GM12878 (cell line): ENCODE data around the gene PPFIA4. TPM values are rescaled to one million over a fixed set of nuclear protein-coding genes. Genes with fewer than 3 reads are reported as not detected.

Source experiments
- BCL11A ChIP-seq: IDR thresholded peaks from 2 replicates; pipeline ENCODE4 v1.6.1; 2011; ENCODE audit warnings: low read depth, low read length
- CBX3 ChIP-seq: fragments of 200-600 bp; sonication (generic); IDR thresholded peaks from 2 replicates; pipeline ENCODE4 v1.6.1; 2016; ENCODE audit warnings: low read depth, borderline replicate concordance
- EGR1 ChIP-seq, 2 experiments: IDR thresholded peaks; 1 replicate in 1 of 2; 2 replicates in 1 of 2; pipeline ENCODE4 v1.6.1; 2011 to 2012; ENCODE audit warnings: low read depth in 2 of 2, low read length in 2 of 2, borderline replicate concordance in 1 of 2, mild to moderate bottlenecking in 1 of 2, moderate library complexity in 1 of 2
- ETV6 ChIP-seq, 2 experiments: fragments of 450-650 bp in 1 of 2; IDR thresholded peaks in 1 of 2; conservative IDR thresholded peaks in 1 of 2; 2 replicates each; pipeline ENCODE4 v1.6.1; 2014; ENCODE audit warnings: antibody characterized with exemption in 1 of 2, borderline replicate concordance in 1 of 2, low read depth in 1 of 2, mild to moderate bottlenecking in 1 of 2, moderate library complexity in 1 of 2
- HDAC2 ChIP-seq: fragments of 200-600 bp; sonication (generic); IDR thresholded peaks from 2 replicates; pipeline ENCODE4 v1.6.1; 2017
- NBN ChIP-seq: fragments of 450-650 bp; IDR thresholded peaks from 2 replicates; pipeline ENCODE4 v1.6.1; 2016
- NKRF ChIP-seq: fragments of 450-650 bp; conservative IDR thresholded peaks from 2 replicates; pipeline ENCODE4 v1.6.1; 2017; ENCODE audit warnings: mild to moderate bottlenecking, moderate library complexity
- PBX3 ChIP-seq: IDR thresholded peaks from 2 replicates; pipeline ENCODE4 v1.6.1; 2011; ENCODE audit warnings: mild to moderate bottlenecking, low read depth, low read length, moderate library complexity; ENCODE audit not compliant: insufficient replicate concordance
- POLR2A ChIP-seq: IDR thresholded peaks from 2 replicates; pipeline ENCODE4 v1.6.1; 2011; ENCODE audit warnings: low read depth, mild to moderate bottlenecking, low read length
- RUNX3 ChIP-seq: IDR thresholded peaks from 2 replicates; pipeline ENCODE4 v1.6.1; 2012; ENCODE audit warnings: low read length, inconsistent platforms
- SRF ChIP-seq, 2 experiments: IDR thresholded peaks; 2 replicates each; pipeline ENCODE4 v1.6.1; 2011; ENCODE audit warnings: low read depth in 2 of 2, low read length in 2 of 2, mild to moderate bottlenecking in 1 of 2, moderate library complexity in 1 of 2
- USF1 ChIP-seq: IDR thresholded peaks from 2 replicates; pipeline ENCODE4 v1.6.1; 2011; ENCODE audit warnings: borderline replicate concordance, low read depth, mild to moderate bottlenecking, moderate library complexity, mixed read lengths, low read length; ENCODE audit not compliant: insufficient read depth; ENCODE audit errors: extremely low read length
- YY1 ChIP-seq: IDR thresholded peaks from 2 replicates; pipeline ENCODE4 v1.6.1; 2011; ENCODE audit warnings: low read depth, mild to moderate bottlenecking, low read length
- ZBED1 ChIP-seq: IDR thresholded peaks from 2 replicates; pipeline ENCODE4 v1.6.1; 2016; ENCODE audit warnings: borderline replicate concordance
- ZBTB33 ChIP-seq: fragments of 450-650 bp; IDR thresholded peaks from 2 replicates; pipeline ENCODE4 v1.6.1; 2017; ENCODE audit warnings: mild to moderate bottlenecking
- ZNF207 ChIP-seq: fragments of 450-650 bp; IDR thresholded peaks from 2 replicates; pipeline ENCODE4 v1.6.1; 2014; ENCODE audit warnings: antibody characterized with exemption, mild to moderate bottlenecking, borderline replicate concordance
- ZNF217 ChIP-seq: fragments of 450-650 bp; IDR thresholded peaks from 2 replicates; pipeline ENCODE4 v1.6.1; 2017; ENCODE audit warnings: antibody characterized with exemption, mild to moderate bottlenecking
- ZNF622 ChIP-seq: fragments of 450-650 bp; IDR thresholded peaks from 2 replicates; pipeline ENCODE4 v1.6.1; 2017; ENCODE audit warnings: mild to moderate bottlenecking, inconsistent platforms
- ZNF687 ChIP-seq: fragments of 450-650 bp; IDR thresholded peaks from 2 replicates; pipeline ENCODE4 v1.6.1; 2017; ENCODE audit warnings: mild to moderate bottlenecking, moderate library complexity
- polyA plus RNA-seq, 11 experiments: library from polyadenylated mRNA; depleted of rRNA in 4 of 11; unstranded in 6 of 11; stranded (reverse) in 5 of 11; fragments of >200 nt; fragmentation: Nextera tagmentation in 4 of 11; fragmentation: Illumina TruSeq in 1 of 11; extraction: Ambion mirVana in 4 of 11; extraction: Trizol in 1 of 11; gene quantifications; 1 replicate in 1 of 11; 2 replicates in 10 of 11; pipeline versions ENCODE4 v1.2.1 to v1.2.3, GENCODE V29; 2011 to 2016; ENCODE audit warnings: inconsistent platforms in 2 of 11, missing spikeins in 2 of 11, low read depth in 1 of 11
- total RNA-seq, 4 experiments: library from RNA; depleted of rRNA in 3 of 4; stranded (reverse); fragments of >200 nt in 3 of 4; fragmentation: Illumina TruSeq in 1 of 4; extraction: Trizol in 1 of 4; gene quantifications; 2 replicates each; pipeline versions ENCODE4 v1.2.1 to v1.2.3, GENCODE V29; 2013 to 2021

PPFIA4 gene
- total and polyA plus RNA-seq, 10 of the 15 experiments (the other 5 are each of a cell fraction or from before 2014, with no cell fraction given): 0.02 to 19.7 (median 0.34) TPM; not detected in 1

- TF ChIP-seq PBX3 (no peak), ZNF207 (0 out of 2 replicates have a peak, but pooled peaks have one; percentile 63), ZBED1 (peak; percentile 80), HDAC2 (no peak), ZNF622 (no peak), NKRF (peak; percentile 80), RUNX3 (no peak; the same call in 1 of the 2 replicates), EGR1 (IDR thresholded peaks at IDR 0.05; ENCODE audit: borderline replicate concordance in 1 of 2, low read depth in 2 of 2, low read length in 2 of 2) (0 out of 3 replicates have a peak, but pooled peaks of 1 of the 2 experiments have one; percentile 1), ZBTB33 (no peak), NBN (peak; percentile 93), POLR2A (peak; percentile 95), ZNF217 (no peak), BCL11A (no peak), CBX3 (no peak), ZNF687 (peak; percentile 65; the same call in 1 of the 2 replicates), ETV6 (conservative IDR thresholded peaks at IDR 0.05 in 1 of 2, IDR thresholded peaks at IDR 0.05 in 1 of 2; ENCODE audit: borderline replicate concordance in 1 of 2, low read depth in 1 of 2) (no peak), USF1 (no peak), YY1 (peak; percentile 89), SRF (IDR thresholded peaks at IDR 0.05; ENCODE audit: low read depth in 2 of 2, low read length in 2 of 2) (peak in 1 of 2 experiments; percentile 75; a peak in 2 of 4 replicates)
Observed at GRCh38 chr1:203006948-203007871, 19.1 kb upstream of the PPFIA4 start, which contains the start of gene TMEM183A (continued).
